HEK293T (cell line): ENCODE measurements around the gene MED10.

Experiments used
- CTCF ChIA-PET: fragments of 350-600 bp; formaldehyde crosslinking; extraction: SDS; loops from one replicate; lab custom pipeline; 2021; ENCODE audit warnings: antibody characterized with exemption, inconsistent platforms; lab: Yijun Ruan, JAX
- POLR2A ChIA-PET: fragments of 350-600 bp; formaldehyde crosslinking; extraction: SDS; loops from one replicate; lab custom pipeline; 2020; ENCODE audit warnings: antibody characterized with exemption, inconsistent platforms; lab: Yijun Ruan, JAX
- DNase-seq: peaks from one replicate; pipeline ENCODE4 v3.0.0; 2012; ENCODE audit warnings: mixed read lengths; ENCODE audit errors: extremely low spot score
- ARNT ChIP-seq: fragments of 450-650 bp; IDR thresholded peaks from 2 replicates; pipeline ENCODE4 v1.6.1; 2017; ENCODE audit warnings: mild to moderate bottlenecking
- BHLHE40 ChIP-seq: fragments of 450-650 bp; IDR thresholded peaks from 2 replicates; pipeline ENCODE4 v1.6.1; 2016; ENCODE audit warnings: mild to moderate bottlenecking, moderate library complexity, borderline replicate concordance
- CTBP1 ChIP-seq: fragments of 450-650 bp; IDR thresholded peaks from 2 replicates; pipeline ENCODE4 v1.6.1; 2016; ENCODE audit warnings: borderline replicate concordance
- ELF4 ChIP-seq: fragments of 450-650 bp; IDR thresholded peaks from 2 replicates; pipeline ENCODE4 v1.6.1; 2017; ENCODE audit warnings: antibody characterized with exemption
- FOXA1 ChIP-seq: fragments of 450-650 bp; IDR thresholded peaks from 2 replicates; pipeline ENCODE4 v1.6.1; 2016; ENCODE audit warnings: mild to moderate bottlenecking
- FOXK2 ChIP-seq: fragments of 450-650 bp; IDR thresholded peaks from 2 replicates; pipeline ENCODE4 v1.6.1; 2016; ENCODE audit warnings: mild to moderate bottlenecking
- FOXM1 ChIP-seq: fragments of 450-650 bp; IDR thresholded peaks from 2 replicates; pipeline ENCODE4 v1.6.1; 2017; ENCODE audit warnings: mild to moderate bottlenecking, borderline replicate concordance
- HDGF ChIP-seq: fragments of 450-650 bp; IDR thresholded peaks from 2 replicates; pipeline ENCODE4 v1.6.1; 2017; ENCODE audit warnings: antibody characterized with exemption, borderline replicate concordance
- L3MBTL2 ChIP-seq: fragments of 450-650 bp; conservative IDR thresholded peaks from 2 replicates; pipeline ENCODE4 v1.6.1; 2016; ENCODE audit warnings: mild to moderate bottlenecking
- LEF1 ChIP-seq: fragments of 450-650 bp; IDR thresholded peaks from 2 replicates; pipeline ENCODE4 v1.6.1; 2017; ENCODE audit warnings: mild to moderate bottlenecking, borderline replicate concordance
- NFRKB ChIP-seq: fragments of 450-650 bp; IDR thresholded peaks from 2 replicates; pipeline ENCODE4 v1.6.1; 2016; ENCODE audit warnings: mild to moderate bottlenecking, moderate library complexity
- PKNOX1 ChIP-seq: fragments of 450-650 bp; IDR thresholded peaks from 2 replicates; pipeline ENCODE4 v1.6.1; 2016
- SP1 ChIP-seq: fragments of 450-650 bp; IDR thresholded peaks from 2 replicates; pipeline ENCODE4 v1.6.1; 2017
- SUZ12 ChIP-seq: fragments of 450-650 bp; IDR thresholded peaks from 2 replicates; pipeline ENCODE4 v1.6.1; 2016; ENCODE audit warnings: mild to moderate bottlenecking
- TARDBP ChIP-seq: fragments of 450-650 bp; IDR thresholded peaks from 2 replicates; pipeline ENCODE4 v1.6.1; 2016
- ZNF384 ChIP-seq: fragments of 450-650 bp; IDR thresholded peaks from 2 replicates; pipeline ENCODE4 v1.6.1; 2016

MED10 gene

GRCh38 chr5:6338871-6339270 is 39.5 kb downstream of the MED10 start:
- ChIA-PET CTCF (no interaction called here), POLR2A (no interaction called here)
- no peak for DNase-seq
- TF ChIP-seq HDGF (no peak), FOXA1 (no peak), SUZ12 (no peak), CTBP1 (no peak), NFRKB (no peak), LEF1 (no peak), SP1 (no peak), L3MBTL2 (no peak), BHLHE40 (no peak), ARNT (no peak), TARDBP (no peak), PKNOX1 (no peak), ELF4 (no peak), FOXM1 (no peak), ZNF384 (no peak), FOXK2 (no peak)

GRCh38 chr5:6338135-6338534 is 40.2 kb downstream of the MED10 start:
- CTCF ChIA-PET, result no interaction called here
- DNase-seq, result no peak
- POLR2A ChIA-PET, result no interaction called here
- no peak for TF ChIP-seq ELF4
- TF ChIP-seq PKNOX1, result no peak
- TF ChIP-seq SUZ12, result no peak
- TF ChIP-seq FOXM1, result no peak
- TF ChIP-seq TARDBP, result no peak
- no peak for TF ChIP-seq L3MBTL2
- no peak for TF ChIP-seq ARNT
- no peak for TF ChIP-seq BHLHE40
- TF ChIP-seq ZNF384, result no peak
- no peak for TF ChIP-seq LEF1
- TF ChIP-seq SP1, result no peak
- TF ChIP-seq CTBP1, result no peak
- no peak for TF ChIP-seq FOXA1
- TF ChIP-seq NFRKB, result no peak
- no peak for TF ChIP-seq HDGF

- ChIA-PET CTCF (no interaction called here), POLR2A (no interaction called here)
Observed at GRCh38 chr5:6333182-6333905, 45.0 kb downstream of the MED10 start.

GRCh38 chr5:6328173-6328572 is 50.2 kb downstream of the MED10 start:
- TF ChIP-seq FOXM1 (no peak), SP1 (no peak), NFRKB (no peak), ARNT (no peak), BHLHE40 (no peak), CTBP1 (no peak), ELF4 (no peak), HDGF (no peak), PKNOX1 (no peak)
- peak; percentile 37 for DNase-seq
- POLR2A ChIA-PET, result no interaction called here
- CTCF ChIA-PET, result no interaction called here

More at GRCh38 chr5:6333182-6333905, 45.0 kb downstream of the MED10 start:
- TF ChIP-seq LEF1 (no peak), SP1 (no peak), PKNOX1 (no peak)
- DNase-seq, result no peak

- DNase-seq, result no peak
- ChIA-PET CTCF (no interaction called here), POLR2A (no interaction called here)
- TF ChIP-seq NFRKB (no peak), TARDBP (no peak)
Observed at GRCh38 chr5:6326776-6327175, 51.6 kb downstream of the MED10 start.

- POLR2A ChIA-PET, result no interaction called here
- no peak for TF ChIP-seq ELF4
- no peak for TF ChIP-seq L3MBTL2
- no peak for TF ChIP-seq ARNT
- no peak for TF ChIP-seq FOXA1
- DNase-seq, result no peak
- CTCF ChIA-PET, result no interaction called here
Observed at GRCh38 chr5:6322163-6322713, 56.1 kb downstream of the MED10 start.
